ENCODE measurements around the gene RREB1.
"Not testable (repeated sequence)": the region's sequence is repeated elsewhere in the genome, so short reads cannot be mapped to it uniquely, and the experiment has no call there.

Gene RREB1

DNA sequence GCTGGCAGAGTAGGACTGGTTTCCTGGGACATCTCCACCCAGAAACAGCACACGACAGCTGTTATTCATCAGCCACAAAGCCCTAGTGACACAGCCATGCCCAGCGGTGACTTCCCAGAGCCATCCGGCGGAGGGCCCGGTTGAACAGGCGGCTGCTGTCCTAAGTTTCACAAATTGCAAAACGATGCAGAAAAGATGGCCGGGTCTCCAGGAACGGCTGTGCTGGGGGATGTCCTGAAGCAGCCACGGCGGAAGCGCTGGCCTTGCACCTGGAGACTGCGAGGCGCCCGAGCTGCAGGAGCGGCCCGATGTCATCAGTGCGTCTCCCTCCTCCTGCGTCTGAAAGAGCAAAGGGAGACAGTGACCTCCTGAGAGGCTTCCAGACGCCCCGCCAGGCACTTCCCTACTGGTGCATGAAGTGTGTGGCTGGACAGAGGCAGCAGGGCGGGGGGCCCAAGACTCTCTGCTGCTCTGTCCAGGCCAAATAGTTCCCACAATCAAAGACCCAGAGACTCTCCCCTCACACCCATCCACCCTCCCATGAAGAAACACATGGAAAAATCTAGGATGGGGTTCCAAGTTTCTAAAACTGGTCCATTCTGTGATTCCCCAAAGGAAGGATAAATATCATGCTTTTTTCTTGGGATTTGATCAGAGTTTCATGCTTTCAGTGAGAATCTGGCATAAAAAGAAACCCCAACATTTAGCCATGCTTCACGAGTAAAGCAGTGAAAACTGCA, 161.2 kb downstream of the RREB1 start:
- DNase-seq (ENCODE audit: low read depth, low spot score) = no peak
- no peak overlapping the region for H3K27ac ChIP-seq

DNA sequence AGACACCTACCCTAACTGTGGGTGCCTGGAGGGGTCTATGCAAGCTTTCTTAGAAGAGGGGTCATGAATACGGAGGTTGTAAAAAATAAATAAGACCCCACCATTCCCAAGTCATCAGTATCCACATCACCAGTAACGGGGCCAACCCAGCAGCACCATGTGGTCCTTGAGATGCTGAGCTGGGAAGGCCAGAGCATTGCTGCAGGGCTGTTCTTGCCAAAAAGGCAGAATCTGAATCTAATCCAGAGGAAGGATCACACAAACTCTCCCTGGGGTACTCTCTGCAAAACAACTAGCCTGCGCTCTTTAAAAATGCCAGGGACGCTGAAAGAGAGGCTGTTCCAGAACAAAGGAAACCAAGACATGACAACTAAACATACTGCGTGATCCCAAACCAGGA, 162.1 kb downstream of the RREB1 start:
- no peak for DNase-seq (ENCODE audit: low read depth, low spot score)
- no peak overlapping the region for H3K27ac ChIP-seq

DNA sequence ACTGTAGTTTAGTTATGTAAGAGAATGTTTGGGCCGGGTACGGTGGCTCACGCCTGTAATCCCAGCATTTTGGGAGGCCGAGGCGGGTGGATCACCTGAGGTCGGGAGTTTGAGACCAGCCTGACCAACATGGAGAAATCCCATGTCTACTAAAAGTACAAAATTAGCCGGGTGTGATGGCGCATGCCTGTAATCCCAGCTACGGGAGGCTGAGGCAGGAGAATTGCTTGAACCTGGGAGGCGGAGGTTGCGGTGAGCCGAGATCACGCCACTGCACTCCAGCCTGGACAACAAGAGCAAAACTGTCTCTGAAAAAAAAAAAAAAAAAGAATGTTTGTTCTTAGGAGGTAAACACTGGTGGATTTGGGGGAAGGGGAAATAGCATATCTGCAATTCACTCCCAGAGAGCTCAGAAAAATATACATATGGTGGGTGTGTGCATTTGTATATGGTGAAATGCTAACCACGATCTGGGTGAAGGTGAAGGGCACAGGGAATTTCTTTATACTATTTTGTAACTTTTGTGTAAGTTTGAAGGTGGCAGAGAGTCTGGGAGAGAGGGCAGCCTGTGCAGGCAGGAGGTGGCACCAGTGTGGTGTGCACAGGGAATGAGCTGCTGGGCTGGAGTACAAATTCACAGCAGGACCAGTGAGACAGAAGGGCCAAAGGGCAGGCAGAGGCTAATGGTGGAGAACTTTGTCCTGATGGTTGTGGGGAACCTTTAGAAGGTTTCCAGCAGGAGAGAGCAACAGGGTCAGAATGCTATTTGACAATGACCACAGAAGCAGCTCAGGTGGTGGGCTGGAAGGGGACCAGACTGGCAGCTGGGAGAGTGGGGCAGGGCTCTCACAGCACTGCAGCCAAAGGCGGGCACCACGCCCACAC, 162.8 kb downstream of the RREB1 start:
- no peak for DNase-seq (ENCODE audit: low read depth, low spot score)
- H3K27ac ChIP-seq = no peak overlapping the region

DNA sequence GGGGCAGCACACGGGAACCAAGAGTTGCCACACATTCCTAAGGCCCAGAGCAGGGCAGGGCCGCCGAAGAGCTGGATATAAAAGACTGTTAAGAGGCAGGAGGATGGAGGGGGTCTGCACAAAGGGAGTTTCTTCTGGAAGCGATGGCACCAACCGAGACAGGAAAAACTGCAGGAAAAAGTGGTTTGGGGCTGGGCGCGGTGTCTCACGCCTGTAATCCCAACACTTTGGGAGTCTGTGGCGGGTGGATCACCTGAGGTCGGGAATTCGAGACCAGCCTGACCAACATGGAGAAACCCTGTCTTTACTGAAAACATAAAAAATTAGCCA, 163.4 kb downstream of the RREB1 start:
- H3K27ac ChIP-seq = no peak overlapping the region
- DNase-seq (ENCODE audit: low read depth, low spot score) = no peak

DNA sequence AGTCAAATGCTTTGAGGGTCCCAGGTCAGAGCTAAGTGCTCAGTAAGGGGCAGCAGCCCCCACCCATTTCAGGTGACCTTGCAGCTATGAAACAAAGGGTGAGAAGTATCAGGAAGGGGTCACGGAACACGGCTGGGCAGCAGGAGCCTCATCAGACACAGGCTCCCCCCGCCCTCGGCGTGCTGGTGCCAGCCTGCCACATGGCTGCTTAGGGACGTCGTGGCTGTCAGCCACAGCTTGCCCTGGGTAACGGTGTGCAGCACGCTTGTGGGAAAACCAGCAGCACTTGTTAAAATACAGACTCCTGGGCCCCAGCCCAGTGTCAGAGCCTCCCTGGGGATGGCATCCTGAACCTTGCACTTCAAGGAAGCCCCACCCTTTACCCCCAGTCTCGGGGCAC, 165.9 kb downstream of the RREB1 start:
- no peak overlapping the region for H3K27ac ChIP-seq
- no peak for DNase-seq (ENCODE audit: low read depth, low spot score)

DNA sequence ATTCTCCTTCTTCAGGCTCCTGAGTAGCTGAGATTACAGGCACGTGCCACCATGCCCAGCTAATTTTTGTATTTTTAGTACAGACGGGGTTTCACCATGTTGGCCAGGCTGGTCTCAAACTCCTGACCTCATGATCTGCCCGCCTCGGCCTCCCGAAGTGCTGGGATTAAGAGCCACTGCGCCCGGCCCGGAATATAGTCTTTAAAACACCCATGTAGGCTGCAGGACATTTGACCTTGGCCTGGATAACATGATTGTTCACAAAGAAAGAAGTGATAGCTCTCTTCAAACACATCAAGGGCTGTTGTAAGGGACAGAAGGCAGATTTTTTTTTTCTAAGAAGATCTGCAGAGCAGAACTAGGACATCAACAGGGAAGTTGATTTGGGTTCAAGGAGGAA, 166.8 kb downstream of the RREB1 start:
- DNase-seq (ENCODE audit: low read depth, low spot score); H3K27ac ChIP-seq: not testable (repeated sequence)

DNA sequence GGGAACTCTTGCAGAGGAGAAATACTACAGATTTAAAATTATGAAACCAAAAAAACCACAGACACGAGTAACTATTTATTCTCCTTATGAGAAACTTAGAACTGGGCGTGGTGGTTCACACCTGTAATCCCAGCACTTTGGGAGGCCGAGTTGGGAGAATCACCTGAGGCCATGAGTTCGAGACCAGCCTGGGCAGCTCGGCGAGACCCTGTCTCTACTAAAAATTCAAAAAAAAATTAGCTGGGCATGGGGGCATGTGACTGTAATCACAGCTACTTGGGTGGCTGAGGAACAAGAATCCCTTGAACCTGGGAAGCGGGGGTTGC, 168.4 kb downstream of the RREB1 start:
- H3K27ac ChIP-seq = peak overlapping the region; percentile 71
- no peak for DNase-seq (ENCODE audit: low read depth, low spot score)

DNA sequence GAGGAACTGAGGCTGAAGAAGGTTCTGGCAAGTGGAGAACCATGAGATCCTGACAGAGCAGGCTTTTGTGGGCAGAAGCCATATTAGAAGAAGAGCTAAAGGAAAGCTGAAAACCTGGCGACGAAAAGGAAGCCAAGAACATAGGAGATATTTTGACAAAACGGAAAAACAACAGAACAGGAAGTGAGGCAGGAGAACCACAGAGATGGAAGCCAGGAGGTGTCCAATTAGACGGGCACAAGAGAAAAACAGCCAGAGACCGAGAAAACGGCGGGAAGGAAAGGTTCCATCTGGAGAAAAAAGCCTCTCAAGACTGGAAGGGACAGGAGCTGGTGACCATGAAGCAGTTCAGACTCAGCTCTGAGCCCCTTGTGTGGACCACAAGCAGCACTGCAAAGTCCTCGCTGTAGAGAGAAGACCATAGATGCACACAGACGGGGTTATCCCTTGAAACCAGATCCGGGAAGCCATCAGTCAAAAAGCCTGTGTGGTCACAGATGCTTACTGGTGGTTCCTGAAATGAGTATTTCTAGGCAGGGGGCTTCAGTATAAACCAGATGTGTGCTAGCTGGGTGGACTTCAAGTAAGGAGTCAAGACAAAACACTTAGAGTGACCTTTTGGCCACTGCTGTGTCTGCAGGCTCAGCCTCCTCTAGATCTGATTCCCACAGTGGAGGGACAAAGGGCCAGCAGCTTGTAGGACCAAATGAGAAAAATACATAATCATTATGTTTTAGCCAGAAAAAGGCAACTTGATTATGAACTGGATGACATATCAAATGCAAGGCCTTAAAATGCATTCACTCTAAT, 174.5 kb downstream of the RREB1 start:
- no peak overlapping the region for H3K27ac ChIP-seq
- DNase-seq (ENCODE audit: low read depth, low spot score) = no peak

DNA sequence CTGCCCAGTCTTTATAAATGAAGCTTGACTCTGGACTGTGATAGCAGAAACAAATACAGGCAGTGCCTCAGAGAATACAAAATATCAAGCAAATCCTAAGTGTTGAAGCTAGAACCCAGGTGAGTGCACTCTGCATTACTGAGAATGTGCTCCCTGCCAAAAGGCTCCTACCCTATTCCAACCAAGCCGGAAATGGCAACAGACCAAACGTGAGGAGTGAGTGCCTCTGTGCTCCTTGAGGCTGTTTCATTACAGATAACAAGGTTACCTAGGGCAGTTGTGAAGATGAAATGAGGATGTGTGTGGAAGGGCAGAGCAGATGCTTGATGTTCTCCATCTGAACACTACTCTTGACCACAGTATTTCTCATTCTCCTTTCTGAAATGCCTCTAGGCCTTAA, 175.9 kb downstream of the RREB1 start:
- no peak overlapping the region for H3K27ac ChIP-seq
- no peak for DNase-seq (ENCODE audit: low read depth, low spot score)

DNA sequence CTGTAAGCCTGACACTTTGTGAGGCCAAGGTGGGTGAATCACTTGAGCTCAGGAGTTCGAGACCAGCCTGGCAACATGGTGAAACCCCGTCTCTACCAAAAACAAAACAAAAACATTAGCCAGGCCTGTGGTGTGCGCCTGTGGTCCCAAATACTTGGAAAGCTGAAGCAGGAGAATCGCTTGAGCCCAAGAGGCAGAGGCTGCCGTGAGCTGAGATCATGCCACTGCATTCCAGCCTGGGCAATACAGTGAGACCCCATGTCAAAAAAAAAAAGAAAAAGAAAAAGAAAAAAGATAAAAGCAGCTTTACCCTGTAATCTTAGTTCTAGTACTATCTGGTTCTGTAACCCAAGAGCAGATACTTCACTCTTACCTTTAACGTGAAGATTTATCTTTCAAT, 177.7 kb downstream of the RREB1 start:
- no peak overlapping the region for H3K27ac ChIP-seq

DNA sequence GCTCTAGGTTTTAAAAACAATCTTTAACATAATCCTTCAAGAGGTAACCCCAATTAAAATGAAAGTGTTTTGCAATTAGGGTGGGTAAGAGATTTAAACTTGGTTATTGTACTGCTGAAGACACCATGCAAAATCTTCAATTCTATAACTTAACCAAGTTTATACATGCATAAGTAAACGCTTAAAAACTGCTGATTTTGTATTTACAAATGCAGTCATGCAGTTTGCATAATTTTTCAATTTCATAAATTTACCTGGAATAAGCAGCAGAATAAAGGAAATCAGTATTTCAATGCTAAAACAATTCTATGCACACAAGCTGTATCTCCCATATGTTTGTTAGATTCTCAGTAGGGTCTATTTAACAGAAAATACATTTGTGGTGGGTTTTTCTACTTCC, 182.3 kb downstream of the RREB1 start:
- DNase-seq (ENCODE audit: low read depth, low spot score) = no peak
- no peak overlapping the region for H3K27ac ChIP-seq

More for the DNA sequence above, 177.7 kb downstream of the RREB1 start:
- DNase-seq (ENCODE audit: low read depth, low spot score) = no peak

DNA sequence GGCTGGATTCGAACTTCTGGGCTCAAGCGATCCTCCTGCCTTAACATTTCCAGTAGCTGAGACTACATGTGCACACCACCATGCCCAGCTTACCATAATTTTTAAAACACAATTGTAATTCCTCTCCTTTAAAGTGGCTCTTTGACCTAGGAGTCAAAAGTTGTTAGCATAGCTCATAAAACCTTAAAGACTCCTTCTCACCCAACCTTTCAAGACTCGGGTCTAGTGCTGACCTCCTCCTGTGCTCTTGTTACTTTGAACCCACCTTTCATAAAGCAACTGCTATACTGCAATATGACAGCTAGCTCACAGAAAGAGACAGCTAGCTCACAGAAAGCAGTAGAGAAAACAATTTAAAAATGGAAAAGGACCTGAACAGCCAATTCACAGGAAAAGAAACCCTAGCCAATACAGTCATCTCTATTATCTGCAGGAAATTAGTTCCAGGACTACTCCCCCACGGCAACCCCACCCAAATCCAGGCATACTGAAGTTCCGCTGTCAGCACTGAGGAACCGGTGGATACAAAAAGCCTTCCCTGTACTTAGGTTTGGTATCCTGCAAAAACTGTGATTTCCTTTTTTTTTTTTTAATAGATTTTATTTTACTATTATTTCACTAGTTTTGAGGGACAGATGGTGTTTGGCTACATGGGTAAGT, 185.0 kb downstream of the RREB1 start:
- no peak for DNase-seq (ENCODE audit: low read depth, low spot score)
- no peak overlapping the region for H3K27ac ChIP-seq

DNA sequence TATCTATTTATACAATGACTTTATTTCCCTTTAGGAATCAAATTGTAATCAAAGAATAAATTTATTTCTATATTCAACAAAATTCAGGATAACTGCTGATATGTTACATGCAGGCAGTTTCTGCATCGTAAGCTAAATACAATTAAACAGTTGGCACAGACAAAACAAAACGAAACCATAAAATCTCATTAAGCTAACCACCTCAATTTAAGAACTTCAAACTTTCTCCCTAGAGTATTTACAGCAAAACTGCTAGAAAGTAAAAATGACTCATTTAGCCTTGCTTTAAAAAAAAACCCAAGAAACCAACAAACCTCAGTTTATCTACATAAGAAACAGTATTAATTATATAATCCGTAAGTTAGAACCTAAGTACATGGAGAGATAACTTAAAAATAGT, 188.2 kb downstream of the RREB1 start:
- DNase-seq (ENCODE audit: low read depth, low spot score) = no peak
- H3K27ac ChIP-seq = no peak overlapping the region

DNA sequence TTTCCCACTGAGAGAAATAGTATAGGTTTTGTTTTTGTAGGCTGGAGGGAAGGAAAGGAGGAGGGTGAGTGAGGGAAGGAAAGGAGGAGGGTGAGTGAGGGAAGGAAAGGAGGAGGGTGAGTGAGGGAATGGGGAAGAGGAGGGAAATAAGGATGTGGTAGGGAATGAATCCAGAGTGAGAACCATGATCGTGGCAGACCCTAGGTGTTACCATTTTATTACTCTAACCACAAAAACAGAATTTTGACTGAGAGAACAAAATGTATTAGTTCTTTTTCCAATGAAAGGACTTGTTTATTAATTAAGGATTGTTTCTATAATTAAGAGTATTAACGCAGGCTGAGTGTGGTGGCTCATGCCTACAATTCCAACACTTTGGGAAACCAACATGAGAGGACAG, 188.8 kb downstream of the RREB1 start:
- H3K27ac ChIP-seq = no peak overlapping the region
- DNase-seq (ENCODE audit: low read depth, low spot score) = no peak

DNA sequence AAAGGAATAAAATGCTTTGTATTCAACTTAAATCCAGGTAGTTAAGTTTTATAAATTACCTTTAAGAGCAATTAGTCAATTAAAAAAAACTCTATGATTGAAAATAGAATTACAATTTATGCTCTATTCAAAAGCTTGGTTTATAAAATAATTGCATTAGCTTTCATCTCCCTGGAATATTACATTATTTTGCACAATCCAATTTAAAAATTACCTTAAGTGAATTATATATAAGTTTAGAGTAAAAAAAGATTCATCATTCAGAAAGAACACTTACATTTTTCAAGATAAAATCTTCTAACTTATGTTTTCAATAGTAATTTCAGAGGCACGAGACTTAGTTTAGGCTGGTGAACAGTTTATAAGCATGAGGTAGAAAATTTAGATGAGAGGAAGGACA, 190.4 kb downstream of the RREB1 start:
- no peak overlapping the region for H3K27ac ChIP-seq

DNA sequence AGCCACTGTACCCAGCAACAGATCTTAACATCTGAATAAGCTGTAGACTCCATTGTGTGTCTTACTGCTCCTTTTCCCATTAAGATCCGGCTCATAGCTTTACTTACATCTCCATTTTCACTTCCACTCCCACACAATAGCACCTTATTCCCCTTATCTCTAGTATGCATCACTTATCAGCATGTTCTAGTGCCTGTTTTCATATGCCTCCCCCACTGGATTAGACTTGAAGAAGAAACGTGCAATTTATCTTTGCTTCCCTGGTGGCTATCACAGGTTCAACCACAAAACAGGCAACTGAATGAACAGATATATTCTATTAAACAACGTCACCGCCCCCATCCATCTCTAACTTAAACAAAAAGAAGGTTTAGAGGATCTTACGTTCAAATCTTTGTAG, 193.2 kb downstream of the RREB1 start:
- no peak overlapping the region for H3K27ac ChIP-seq
- DNase-seq (ENCODE audit: low read depth, low spot score) = no peak

More for the DNA sequence above, 190.4 kb downstream of the RREB1 start:
- DNase-seq (ENCODE audit: low read depth, low spot score) = no peak
